Measurements from ENCODE around the gene CPNE5.

DNA sequence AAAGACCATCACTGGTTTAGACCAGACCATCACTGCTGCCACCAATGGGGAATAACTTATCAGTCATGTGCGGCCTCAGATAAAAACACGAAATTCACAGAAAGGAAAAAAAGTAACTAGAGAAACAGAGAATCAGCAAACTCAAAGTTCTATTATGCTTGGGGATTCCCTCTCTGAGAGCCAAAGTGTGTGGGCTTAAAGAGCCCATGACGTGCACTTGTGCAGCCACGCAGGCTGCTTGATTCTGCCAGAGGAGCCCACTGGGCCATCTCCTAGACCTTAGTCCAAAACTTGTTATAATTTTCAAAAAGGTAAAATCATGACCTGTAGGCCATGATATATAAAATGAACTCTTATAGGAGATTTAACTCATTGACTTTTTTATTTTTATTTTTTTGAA lies 126.4 kb downstream of the CPNE5 start:
- TF ChIP-seq, protein P1, sequence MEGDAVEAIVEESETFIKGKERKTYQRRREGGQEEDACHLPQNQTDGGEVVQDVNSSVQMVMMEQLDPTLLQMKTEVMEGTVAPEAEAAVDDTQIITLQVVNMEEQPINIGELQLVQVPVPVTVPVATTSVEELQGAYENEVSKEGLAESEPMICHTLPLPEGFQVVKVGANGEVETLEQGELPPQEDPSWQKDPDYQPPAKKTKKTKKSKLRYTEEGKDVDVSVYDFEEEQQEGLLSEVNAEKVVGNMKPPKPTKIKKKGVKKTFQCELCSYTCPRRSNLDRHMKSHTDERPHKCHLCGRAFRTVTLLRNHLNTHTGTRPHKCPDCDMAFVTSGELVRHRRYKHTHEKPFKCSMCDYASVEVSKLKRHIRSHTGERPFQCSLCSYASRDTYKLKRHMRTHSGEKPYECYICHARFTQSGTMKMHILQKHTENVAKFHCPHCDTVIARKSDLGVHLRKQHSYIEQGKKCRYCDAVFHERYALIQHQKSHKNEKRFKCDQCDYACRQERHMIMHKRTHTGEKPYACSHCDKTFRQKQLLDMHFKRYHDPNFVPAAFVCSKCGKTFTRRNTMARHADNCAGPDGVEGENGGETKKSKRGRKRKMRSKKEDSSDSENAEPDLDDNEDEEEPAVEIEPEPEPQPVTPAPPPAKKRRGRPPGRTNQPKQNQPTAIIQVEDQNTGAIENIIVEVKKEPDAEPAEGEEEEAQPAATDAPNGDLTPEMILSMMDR (IDR thresholded peaks at IDR 0.05): no peak
- TF ChIP-seq POLR2A (IDR thresholded peaks at IDR 0.05): no peak
